Breast epithelium (tissue), 4 donors: ENCODE data around the gene SKA2. TPM values are rescaled to one million over a fixed set of nuclear protein-coding genes. Genes with fewer than 3 reads are reported as not detected.

Experiments used
- DNase-seq, 2 donors: peaks; one replicate each; pipeline ENCODE4 v3.0.0-alpha.2; 2019; ENCODE audit warnings: low spot score in 2 of 2
- H3K27ac ChIP-seq, 2 donors: fragments of 200-600 bp; sonication (generic) in 1 of 2; one replicate each; pipeline ENCODE4 v1.5.1; 2016 to 2019; ENCODE audit warnings: mild to moderate bottlenecking in 1 of 2
- H3K27me3 ChIP-seq, 2 donors: fragments of 200-600 bp; sonication (generic) in 1 of 2; one replicate each; pipeline versions ENCODE4 v1.5.1 to v1.6.0; 2017 to 2019; ENCODE audit warnings: control low read depth in 1 of 2, mild to moderate bottlenecking in 1 of 2
- H3K36me3 ChIP-seq: fragments of 200-600 bp; one replicate; pipeline ENCODE4 v1.5.1; 2019
- H3K4me1 ChIP-seq, 2 donors: fragments of 200-600 bp; sonication (generic); one replicate each; pipeline ENCODE4 v1.5.1; 2016 to 2019; ENCODE audit warnings: control low read depth in 1 of 2
- H3K4me3 ChIP-seq, 3 donors: fragments of 200-600 bp; sonication (generic); 1 replicate in 2 of 3; 2 replicates in 1 of 3; pipeline ENCODE4 v1.5.1; 2016 to 2019; ENCODE audit warnings: mild to moderate bottlenecking in 3 of 3, moderate library complexity in 2 of 3
- H3K9me3 ChIP-seq, 2 donors: fragments of 200-600 bp; sonication (generic) in 1 of 2; one replicate each; pipeline ENCODE4 v1.5.1; 2016 to 2019; ENCODE audit warnings: control low read depth in 1 of 2
- POLR2A ChIP-seq: fragments of 450-650 bp; IDR thresholded peaks from one replicate; pipeline ENCODE4 v1.6.1; 2016; ENCODE audit warnings: antibody characterized with exemption, mild to moderate bottlenecking, moderate library complexity
- POLR2AphosphoS5 ChIP-seq, 3 donors: sonication (generic); formaldehyde crosslinking; IDR thresholded peaks; one replicate each; pipeline ENCODE4 v1.6.1; 2017; ENCODE audit warnings: antibody characterized with exemption in 3 of 3
- intact Hi-C: fragments of 100-400 bp; cut with DNase I; formaldehyde crosslinking; loops from one replicate; pipeline ENCODE4 v1.15.1; 2023; ENCODE audit warnings: low total_unique reads
- total RNA-seq, 3 donors: library from RNA; depleted of rRNA; stranded (reverse); fragments of >200 nt; gene quantifications; one replicate each; pipeline ENCODE4 v1.1.0, GENCODE V29; 2016
- TF ChIP-seq, protein P1 (sequence below), 3 donors: fragments of 450-650 bp; IDR thresholded peaks; one replicate each; pipeline ENCODE4 v1.5.1; 2016 to 2017; ENCODE audit warnings: antibody characterized with exemption in 3 of 3, mild to moderate bottlenecking in 3 of 3, moderate library complexity in 3 of 3

The SKA2 gene
- total RNA-seq, 3 donors from 2014 or later, result 11.8 to 19.5 (median 12.7) TPM

DNA sequence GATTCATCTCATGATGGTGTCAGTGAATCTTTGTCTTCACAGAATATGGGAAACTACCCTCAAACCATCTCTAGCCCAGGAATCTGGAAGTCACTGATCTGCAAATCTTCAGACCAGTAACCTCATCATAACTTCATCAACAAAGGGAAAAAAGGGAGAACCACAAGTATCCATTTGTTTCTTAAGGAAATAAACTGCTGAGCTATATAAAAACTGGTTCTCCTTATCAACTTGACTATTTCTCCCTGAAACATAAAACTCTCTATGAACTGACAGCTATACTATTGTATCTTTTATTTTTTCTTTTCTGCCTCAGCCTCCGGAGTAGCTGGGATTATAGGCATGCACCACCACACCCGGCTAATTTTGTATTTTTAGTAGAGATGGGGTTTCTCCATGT, 87.6 kb downstream of the SKA2 start:
- H3K36me3 ChIP-seq, result peaks cover 4% of the 10 kb centered on the region
- no peak overlapping the region for H3K4me3 ChIP-seq
- intact Hi-C loops, result no loop called here
- no peak overlapping the region for H3K27ac ChIP-seq
- no peak for DNase-seq
- no peaks in the 10 kb centered on the region for H3K4me1 ChIP-seq
- no peaks in the 10 kb centered on the region for H3K9me3 ChIP-seq
- TF ChIP-seq POLR2A (no peak), POLR2AphosphoS5 (IDR thresholded peaks at IDR 0.05) (no peak)
- TF ChIP-seq, protein P1, sequence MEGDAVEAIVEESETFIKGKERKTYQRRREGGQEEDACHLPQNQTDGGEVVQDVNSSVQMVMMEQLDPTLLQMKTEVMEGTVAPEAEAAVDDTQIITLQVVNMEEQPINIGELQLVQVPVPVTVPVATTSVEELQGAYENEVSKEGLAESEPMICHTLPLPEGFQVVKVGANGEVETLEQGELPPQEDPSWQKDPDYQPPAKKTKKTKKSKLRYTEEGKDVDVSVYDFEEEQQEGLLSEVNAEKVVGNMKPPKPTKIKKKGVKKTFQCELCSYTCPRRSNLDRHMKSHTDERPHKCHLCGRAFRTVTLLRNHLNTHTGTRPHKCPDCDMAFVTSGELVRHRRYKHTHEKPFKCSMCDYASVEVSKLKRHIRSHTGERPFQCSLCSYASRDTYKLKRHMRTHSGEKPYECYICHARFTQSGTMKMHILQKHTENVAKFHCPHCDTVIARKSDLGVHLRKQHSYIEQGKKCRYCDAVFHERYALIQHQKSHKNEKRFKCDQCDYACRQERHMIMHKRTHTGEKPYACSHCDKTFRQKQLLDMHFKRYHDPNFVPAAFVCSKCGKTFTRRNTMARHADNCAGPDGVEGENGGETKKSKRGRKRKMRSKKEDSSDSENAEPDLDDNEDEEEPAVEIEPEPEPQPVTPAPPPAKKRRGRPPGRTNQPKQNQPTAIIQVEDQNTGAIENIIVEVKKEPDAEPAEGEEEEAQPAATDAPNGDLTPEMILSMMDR (IDR thresholded peaks at IDR 0.05), result no peak
- H3K27me3 ChIP-seq, result no peaks in the 10 kb centered on the region

DNA sequence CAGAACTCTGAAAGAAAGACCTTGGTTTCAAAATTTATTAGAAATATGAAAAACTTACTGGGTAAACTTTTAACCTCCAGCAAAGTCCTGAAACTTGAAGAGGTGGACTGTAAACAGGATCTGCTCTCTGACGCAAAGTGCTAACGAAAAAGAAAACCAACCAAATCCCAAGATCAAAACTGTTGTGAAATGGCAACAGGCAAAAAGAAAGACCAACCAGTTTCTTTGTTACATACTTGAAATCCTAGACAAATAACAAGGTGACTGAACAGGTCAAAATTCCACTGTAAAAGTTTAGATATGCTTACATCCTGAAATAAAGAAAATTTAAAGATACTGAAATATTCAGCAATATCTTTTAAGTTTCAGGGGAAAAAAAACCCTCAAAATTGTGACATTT, 92.5 kb downstream of the SKA2 start:
- TF ChIP-seq POLR2AphosphoS5 (IDR thresholded peaks at IDR 0.05), result no peak
- TF ChIP-seq POLR2A, result no peak
- TF ChIP-seq, protein P1 (IDR thresholded peaks at IDR 0.05), result no peak
- Histone ChIP-seq H3K27ac (no peak overlapping the region), H3K27me3 (no peaks in the 10 kb centered on the region), H3K9me3 (no peaks in the 10 kb centered on the region), H3K4me1 (no peaks in the 10 kb centered on the region), H3K4me3 (no peak overlapping the region), H3K36me3 (peaks cover 6% of the 10 kb centered on the region)
- intact Hi-C loops, result no loop called here
- no peak for DNase-seq

Other genes with a start within 250 kb of the SKA2 start
- 10 to 100 TPM; 18.7 to 24.6 (median 20.9) TPM for gene TRIM37, start 48.3 kb downstream of the SKA2 start, total RNA-seq
- gene PRR11, start 560 bp upstream of the SKA2 start, total RNA-seq, result 10 to 100 TPM in 1 of 3 donors, 1 to 10 TPM in 1, under 1 TPM in 1; 0.33 to 25.1 (median 1.2) TPM
- 10 to 100 TPM; 10.2 to 15.5 (median 12.2) TPM for gene SMG8, start 54.8 kb upstream of the SKA2 start, total RNA-seq
- 1 to 10 TPM in 2 of 3 donors, under 1 TPM in 1; 0.96 to 5.9 (median 4.8) TPM for gene GDPD1, start 65.3 kb upstream of the SKA2 start, total RNA-seq
- gene YPEL2, start 176.5 kb upstream of the SKA2 start, total RNA-seq, result 10 to 100 TPM; 26.5 to 64.8 (median 33.2) TPM